Common myeloid progenitor, CD34-positive (primary cell): ENCODE data around the gene ELOVL6.

ENCODE experiments used
- CTCF ChIA-PET: fragments of 350-600 bp; sonication (Branson Sonifier 250); formaldehyde crosslinking; loops from one replicate; lab custom pipeline; 2021; ENCODE audit warnings: antibody characterized with exemption; lab: Charles Lee
- POLR2A ChIA-PET: fragments of 350-600 bp; sonication (Branson Sonifier 250); formaldehyde crosslinking; loops from one replicate; lab custom pipeline; 2021; ENCODE audit warnings: antibody characterized with exemption; lab: Charles Lee
- DNase-seq, 3 donors: peaks; one replicate each; pipeline versions ENCODE4 v3.0.0 to v3.0.0-alpha.2; 2013
- H3K27ac ChIP-seq, 2 experiments: 1 replicate in 1 of 2; 2 replicates in 1 of 2; pipeline ENCODE4 v1.7.0; 2013; ENCODE audit warnings: inconsistent platforms in 2 of 2, low read length in 2 of 2, mild to moderate bottlenecking in 2 of 2, low read depth in 1 of 2, moderate library complexity in 1 of 2; ENCODE audit not compliant: severe bottlenecking in 2 of 2, insufficient read depth in 1 of 2, poor library complexity in 1 of 2
- H3K27me3 ChIP-seq, 5 experiments: replicated peaks in 2 of 5; 1 replicate in 3 of 5; 2 replicates in 2 of 5; pipeline versions ENCODE4 v1.6.1 to v1.7.0; 2013; ENCODE audit warnings: low read length in 4 of 5, mild to moderate bottlenecking in 2 of 5, moderate library complexity in 2 of 5, inconsistent platforms in 1 of 5; ENCODE audit not compliant: insufficient read depth in 5 of 5, control insufficient read depth in 4 of 5
- H3K36me3 ChIP-seq, 4 experiments: 1 replicate in 2 of 4; 2 replicates in 2 of 4; pipeline versions ENCODE4 v1.6.1 to v1.7.0; 2013; ENCODE audit warnings: low read length in 3 of 4, control low read depth in 1 of 4, mild to moderate bottlenecking in 1 of 4; ENCODE audit not compliant: control insufficient read depth in 4 of 4, insufficient read depth in 4 of 4
- H3K4me1 ChIP-seq, 4 experiments: 1 replicate in 3 of 4; 2 replicates in 1 of 4; pipeline versions ENCODE4 v1.6.1 to v1.7.1; 2013; ENCODE audit warnings: low read length in 3 of 4, mild to moderate bottlenecking in 3 of 4, control low read depth in 1 of 4, inconsistent platforms in 1 of 4, moderate library complexity in 1 of 4; ENCODE audit not compliant: control insufficient read depth in 4 of 4, insufficient read depth in 4 of 4; ENCODE audit errors: control extremely low read depth in 1 of 4
- H3K4me3 ChIP-seq, 7 experiments: 1 replicate in 4 of 7; 2 replicates in 3 of 7; pipeline versions ENCODE4 v1.5.1 to v1.7.0; 2013; ENCODE audit warnings: mild to moderate bottlenecking in 7 of 7, low read length in 6 of 7, moderate library complexity in 6 of 7, inconsistent platforms in 2 of 7, low read depth in 2 of 7, control low read depth in 1 of 7; ENCODE audit not compliant: insufficient read depth in 4 of 7, control insufficient read depth in 1 of 7; ENCODE audit errors: extremely low read depth in 1 of 7
- H3K9me3 ChIP-seq, 5 experiments: 1 replicate in 4 of 5; 2 replicates in 1 of 5; pipeline versions ENCODE4 v1.6.1 to v1.7.1; 2013; ENCODE audit warnings: low read length in 4 of 5, mild to moderate bottlenecking in 2 of 5, inconsistent platforms in 1 of 5, low read depth in 1 of 5, moderate library complexity in 1 of 5; ENCODE audit not compliant: control insufficient read depth in 4 of 5, insufficient read depth in 2 of 5; ENCODE audit errors: control extremely low read depth in 1 of 5
- WGBS: methylation state at CpG from one replicate; pipeline ENCODE4 v1.1.5; 2013; ENCODE audit not compliant: insufficient coverage; 5-methylcytosine and 5-hydroxymethylcytosine counted together

The ELOVL6 gene

GRCh38 chr4:110190249-110190648 is 8.2 kb downstream of the ELOVL6 start:
- Histone ChIP-seq H3K9me3 (no peaks in the 10 kb centered on the region), H3K4me1 (peaks cover 0 to 33% (median 7%) of the 10 kb centered on the region in 4 experiments), H3K4me3 (no peak overlapping the region), H3K36me3 (peaks cover 2 to 9% (median 3%) of the 10 kb centered on the region in 4 experiments), H3K27ac (no peak overlapping the region), H3K27me3 (no peaks in the 10 kb centered on the region)
- ChIA-PET CTCF (interaction anchor here (0.6 kb wide), 1 partner anchor 192 kb away, joined by 3 read pairs; no protein-coding TSS in a partner anchor), POLR2A (no interaction called here)
- DNase-seq: no peak
- WGBS: 96% methylated on average over 5 of the region's 5 CpGs

GRCh38 chr4:110188113-110188512 is 10.3 kb downstream of the ELOVL6 start:
- H3K27me3 ChIP-seq: no peaks in the 10 kb centered on the region
- WGBS: no CpG with 5 or more reads among the region's 1 CpG
- no peak overlapping the region for H3K27ac ChIP-seq
- ChIA-PET POLR2A (no interaction called here), CTCF (interaction anchor here (0.9 kb wide), 1 partner anchor 9 kb away, joined by 4 read pairs; no protein-coding TSS in a partner anchor)
- peaks cover 5 to 30% (median 9%) of the 10 kb centered on the region in 4 experiments for H3K4me1 ChIP-seq
- H3K36me3 ChIP-seq: peaks cover 2 to 9% (median 3%) of the 10 kb centered on the region in 4 experiments
- H3K9me3 ChIP-seq: no peaks in the 10 kb centered on the region
- no peak overlapping the region for H3K4me3 ChIP-seq
- no peak for DNase-seq

GRCh38 chr4:110184791-110185155 is 13.6 kb downstream of the ELOVL6 start:
- CTCF ChIA-PET: interaction anchor here (0.7 to 1.8 kb wide), 2 partner anchors 10 to 69 kb away, joined by 3 to 4 read pairs; no protein-coding TSS in a partner anchor
- POLR2A ChIA-PET: no interaction called here
- no peaks in the 10 kb centered on the region for H3K9me3 ChIP-seq
- DNase-seq: no peak
- 57% methylated on average over 1 of the region's 1 CpG for WGBS
- H3K4me1 ChIP-seq: peaks cover 5 to 24% (median 9%) of the 10 kb centered on the region in 4 experiments
- H3K27ac ChIP-seq: no peak overlapping the region
- H3K27me3 ChIP-seq: no peaks in the 10 kb centered on the region
- peaks cover 0 to 21% (median 4%) of the 10 kb centered on the region in 4 experiments for H3K36me3 ChIP-seq
- H3K4me3 ChIP-seq: peak overlapping the region in 1 of 7 experiments; percentile 17

- ChIA-PET POLR2A (no interaction called here), CTCF (interaction anchor here (1.8 kb wide), 1 partner anchor 11 kb away, joined by 4 read pairs; no protein-coding TSS in a partner anchor)
- Histone ChIP-seq H3K4me3 (peak overlapping the region in 1 of 7 experiments; percentile 17), H3K9me3 (no peaks in the 10 kb centered on the region), H3K36me3 (peaks cover 0 to 25% (median 4%) of the 10 kb centered on the region in 4 experiments), H3K27ac (no peak overlapping the region), H3K27me3 (no peaks in the 10 kb centered on the region), H3K4me1 (peaks cover 5 to 24% (median 9%) of the 10 kb centered on the region in 4 experiments)
- WGBS: 6% methylated on average over 2 of the region's 4 CpGs
- peak; percentile 13 to 44 (median 36) for DNase-seq
Measured at GRCh38 chr4:110184140-110184790, 14.2 kb downstream of the ELOVL6 start.

GRCh38 chr4:110183643-110184042 is 14.8 kb downstream of the ELOVL6 start:
- POLR2A ChIA-PET: interaction anchor here (0.6 kb wide), 1 partner anchor 51 kb away, joined by 3 read pairs; no protein-coding TSS in a partner anchor
- CTCF ChIA-PET: interaction anchor here (1.0 to 1.8 kb wide), 2 partner anchors 12 to 70 kb away, joined by 3 to 4 read pairs; no protein-coding TSS in a partner anchor
- no peaks in the 10 kb centered on the region for H3K9me3 ChIP-seq
- peaks cover 5 to 24% (median 9%) of the 10 kb centered on the region in 4 experiments for H3K4me1 ChIP-seq
- H3K4me3 ChIP-seq: no peak overlapping the region
- no CpG with 5 or more reads among the region's 5 CpGs for WGBS
- H3K27me3 ChIP-seq: no peaks in the 10 kb centered on the region
- no peak overlapping the region for H3K27ac ChIP-seq
- peaks cover 0 to 29% (median 4%) of the 10 kb centered on the region in 4 experiments for H3K36me3 ChIP-seq
- no peak for DNase-seq

GRCh38 chr4:110183058-110183457 is 15.4 kb downstream of the ELOVL6 start:
- DNase-seq: peak in 1 of 3 donors; percentile 14
- ChIA-PET POLR2A (interaction anchor here (0.5 to 0.6 kb wide), 3 partner anchors 23 to 1932 kb away, joined by 3 to 5 read pairs (median 3); no protein-coding TSS in a partner anchor), CTCF (interaction anchor here (1.0 kb wide), 1 partner anchor 70 kb away, joined by 3 read pairs; no protein-coding TSS in a partner anchor)

GRCh38 chr4:110181890-110182289 is 16.5 kb downstream of the ELOVL6 start:
- Histone ChIP-seq H3K27ac (no peak overlapping the region), H3K4me3 (no peak overlapping the region), H3K36me3 (peaks cover 0 to 36% (median 3%) of the 10 kb centered on the region in 4 experiments), H3K4me1 (peaks cover 5 to 24% (median 9%) of the 10 kb centered on the region in 4 experiments), H3K27me3 (no peaks in the 10 kb centered on the region), H3K9me3 (no peaks in the 10 kb centered on the region)
- 100% methylated on average over 3 of the region's 3 CpGs for WGBS
- ChIA-PET CTCF (interaction anchor here (0.8 kb wide), 1 partner anchor 29 kb away, joined by 3 read pairs; no protein-coding TSS in a partner anchor), POLR2A (no interaction called here)
- DNase-seq: no peak

More at GRCh38 chr4:110183058-110183457, 15.4 kb downstream of the ELOVL6 start:
- H3K27me3 ChIP-seq: no peaks in the 10 kb centered on the region
- no peak overlapping the region for H3K27ac ChIP-seq
- H3K9me3 ChIP-seq: no peaks in the 10 kb centered on the region
- peaks cover 0 to 30% (median 3%) of the 10 kb centered on the region in 4 experiments for H3K36me3 ChIP-seq
- peaks cover 5 to 24% (median 9%) of the 10 kb centered on the region in 4 experiments for H3K4me1 ChIP-seq
- 93% methylated on average over 5 of the region's 5 CpGs for WGBS
- H3K4me3 ChIP-seq: no peak overlapping the region
